GM12878 (cell line): ENCODE measurements around the gene TBC1D5. TPM values are rescaled to one million over a fixed set of nuclear protein-coding genes. Genes with fewer than 3 reads are reported as not detected.

Experiments
- ATAC-seq: fragments of 200-7000 bp; cut with Tn5 transposase; 3 replicates; pipeline ENCODE4 v1.9.1; 2020; ENCODE audit warnings: mild to moderate bottlenecking, moderate library complexity
- BruUV-seq: library from RNA; stranded (reverse); fragments of 400-500 nt; replicated peaks from 2 replicates; lab custom pipeline; 2021; lab: Mats Ljungman, UMichigan
- CTCF ChIA-PET: fragments of 300-600 bp; sonication (Branson Sonifier 250); formaldehyde crosslinking; extraction: SDS; loops from one replicate; lab custom pipeline; 2021; ENCODE audit warnings: inconsistent platforms; lab: Yijun Ruan, JAX
- POLR2A ChIA-PET: fragments of 350-600 bp; formaldehyde crosslinking; extraction: SDS; loops from one replicate; lab custom pipeline; 2021; ENCODE audit warnings: inconsistent platforms; lab: Charles Lee
- RAD21 ChIA-PET: fragments of 300-600 bp; sonication (Branson Sonifier 250); formaldehyde crosslinking; loops from one replicate; lab custom pipeline; 2023; ENCODE audit warnings: antibody characterized with exemption; ENCODE audit not compliant: unreplicated experiment; lab: Charles Lee
- SMC1A ChIA-PET: fragments of 300-600 bp; sonication (Branson Sonifier 250); formaldehyde crosslinking; loops from one replicate; lab custom pipeline; 2023; ENCODE audit not compliant: unreplicated experiment, uncharacterized antibody; lab: Charles Lee
- DNase-seq: peaks from one replicate; pipeline ENCODE4 v3.0.0-alpha.2; 2011; ENCODE audit warnings: low read depth, low spot score
- FAIRE-seq: peaks from 3 replicates; lab custom pipeline; 2011; peaks lifted over from hg19 to GRCh38; lab: Jason Lieb, UNC
- H2AFZ ChIP-seq: 2 replicates; pipeline ENCODE4 v1.6.0; 2011; ENCODE audit warnings: low read depth, low read length, control low read depth; ENCODE audit not compliant: control insufficient read depth
- H3K27ac ChIP-seq: 2 replicates; pipeline ENCODE4 v1.5.1; 2011; ENCODE audit warnings: control low read depth; ENCODE audit not compliant: control insufficient read depth, insufficient read depth
- H3K27me3 ChIP-seq, 2 experiments: replicated peaks in 1 of 2; 2 replicates each; pipeline versions ENCODE4 v1.6.0 to v1.6.1; 2011; ENCODE audit warnings: low read length in 1 of 2; ENCODE audit not compliant: control insufficient read depth in 2 of 2, insufficient read depth in 2 of 2
- H3K36me3 ChIP-seq, 2 experiments: 2 replicates each; pipeline ENCODE4 v1.5.1; 2011; ENCODE audit warnings: low read length in 1 of 2; ENCODE audit not compliant: control insufficient read depth in 2 of 2, insufficient read depth in 2 of 2
- H3K4me1 ChIP-seq: 2 replicates; pipeline ENCODE4 v1.6.1; 2011; ENCODE audit warnings: mild to moderate bottlenecking, low read length, moderate library complexity, mixed read lengths; ENCODE audit not compliant: control insufficient read depth, insufficient read depth
- H3K4me2 ChIP-seq: 2 replicates; pipeline ENCODE4 v1.6.0; 2011; ENCODE audit warnings: control low read depth; ENCODE audit not compliant: control insufficient read depth, insufficient read depth
- H3K4me3 ChIP-seq: fragments of 200-600 bp; sonication (generic); 2 replicates; pipeline ENCODE4 v1.5.1; 2016
- H3K79me2 ChIP-seq: 2 replicates; pipeline ENCODE4 v1.6.0; 2011; ENCODE audit warnings: low read length; ENCODE audit not compliant: control insufficient read depth, insufficient read depth
- H3K9ac ChIP-seq: 2 replicates; pipeline ENCODE4 v1.8.0; 2011; ENCODE audit warnings: low read length, control low read depth, mixed read lengths; ENCODE audit not compliant: control insufficient read depth, insufficient read depth
- H3K9me3 ChIP-seq: replicated peaks from 3 replicates; pipeline ENCODE4 v1.5.1; 2011; ENCODE audit warnings: mild to moderate bottlenecking, low read length; ENCODE audit not compliant: control insufficient read depth, insufficient read depth
- H4K20me1 ChIP-seq: 2 replicates; pipeline ENCODE4 v1.6.0; 2011; ENCODE audit not compliant: control insufficient read depth, insufficient read depth
- CREM ChIP-seq: IDR thresholded peaks from 2 replicates; pipeline ENCODE4 v1.6.1; 2014; ENCODE audit warnings: antibody characterized with exemption, low read depth
- IRF4 ChIP-seq: IDR thresholded peaks from 2 replicates; pipeline ENCODE4 v1.6.1; 2011; ENCODE audit warnings: low read depth, low read length
- NR2F1 ChIP-seq: fragments of 450-650 bp; conservative IDR thresholded peaks from 2 replicates; pipeline ENCODE4 v1.6.1; 2017; ENCODE audit warnings: mild to moderate bottlenecking
- RAD51 ChIP-seq: fragments of 450-650 bp; IDR thresholded peaks from 2 replicates; pipeline ENCODE4 v1.6.1; 2016; ENCODE audit warnings: moderate library complexity, mild to moderate bottlenecking, inconsistent platforms
- SP1 ChIP-seq: IDR thresholded peaks from one replicate; pipeline ENCODE4 v1.6.1; 2011; ENCODE audit warnings: low read depth, low read length
- TCF7 ChIP-seq: IDR thresholded peaks from 2 replicates; pipeline ENCODE4 v1.6.1; 2014; ENCODE audit warnings: antibody characterized with exemption, borderline replicate concordance
- ZNF217 ChIP-seq: fragments of 450-650 bp; IDR thresholded peaks from 2 replicates; pipeline ENCODE4 v1.6.1; 2017; ENCODE audit warnings: antibody characterized with exemption, mild to moderate bottlenecking
- in situ Hi-C: fragments of 300-500 bp; cut with MboI; formaldehyde crosslinking; loops from 9 replicates; pipeline ENCODE4 v1.14.3; 2018; ENCODE audit warnings: mixed read lengths
- intact Hi-C: fragments of 100-400 bp; cut with micrococcal nuclease; formaldehyde crosslinking; loops from one replicate; pipeline ENCODE4 v1.14.2; 2022; ENCODE audit not compliant: unreplicated experiment
- polyA plus RNA-seq, 11 experiments: library from polyadenylated mRNA; depleted of rRNA in 4 of 11; unstranded in 6 of 11; stranded (reverse) in 5 of 11; fragments of >200 nt; fragmentation: Nextera tagmentation in 4 of 11; fragmentation: Illumina TruSeq in 1 of 11; extraction: Ambion mirVana in 4 of 11; extraction: Trizol in 1 of 11; gene quantifications; 1 replicate in 1 of 11; 2 replicates in 10 of 11; pipeline versions ENCODE4 v1.2.1 to v1.2.3, GENCODE V29; 2011 to 2016; ENCODE audit warnings: inconsistent platforms in 2 of 11, missing spikeins in 2 of 11, low read depth in 1 of 11
- total RNA-seq, 4 experiments: library from RNA; depleted of rRNA in 3 of 4; stranded (reverse); fragments of >200 nt in 3 of 4; fragmentation: Illumina TruSeq in 1 of 4; extraction: Trizol in 1 of 4; gene quantifications; 2 replicates each; pipeline versions ENCODE4 v1.2.1 to v1.2.3, GENCODE V29; 2013 to 2021
- TF ChIP-seq, protein P1 (sequence below): IDR thresholded peaks from 2 replicates; pipeline ENCODE4 v1.6.1; 2011; ENCODE audit warnings: low read depth, low read length, improper control_type of control experiment, borderline replicate concordance
- TF ChIP-seq, protein P2 (sequence below): fragments of 450-650 bp; IDR thresholded peaks from 2 replicates; pipeline ENCODE4 v1.6.1; 2017; ENCODE audit warnings: borderline replicate concordance
- TF ChIP-seq, protein P3 (sequence below): fragments of 450-650 bp; IDR thresholded peaks from 2 replicates; pipeline ENCODE4 v1.6.1; 2016; ENCODE audit warnings: mild to moderate bottlenecking
- TF ChIP-seq, protein P4 (sequence below): fragments of 450-650 bp; IDR thresholded peaks from 2 replicates; pipeline ENCODE4 v1.6.1; 2014; ENCODE audit warnings: mild to moderate bottlenecking
- TF ChIP-seq, protein P5 (sequence below): fragments of 450-650 bp; formaldehyde crosslinking; IDR thresholded peaks from 2 replicates; pipeline ENCODE4 v1.4.0; 2022; ENCODE audit warnings: mild to moderate bottlenecking, moderate library complexity
- TF ChIP-seq, protein P6 (sequence below): IDR thresholded peaks from 2 replicates; pipeline ENCODE4 v1.6.1; 2011; ENCODE audit warnings: low read depth, mild to moderate bottlenecking, low read length, moderate library complexity, borderline replicate concordance; ENCODE audit errors: extremely low read depth

The TBC1D5 gene
- total and polyA plus RNA-seq, 10 of the 15 experiments (the other 5 are each of a cell fraction or from before 2014, with no cell fraction given) = 5.5 to 61.0 (median 43.8) TPM

DNA sequence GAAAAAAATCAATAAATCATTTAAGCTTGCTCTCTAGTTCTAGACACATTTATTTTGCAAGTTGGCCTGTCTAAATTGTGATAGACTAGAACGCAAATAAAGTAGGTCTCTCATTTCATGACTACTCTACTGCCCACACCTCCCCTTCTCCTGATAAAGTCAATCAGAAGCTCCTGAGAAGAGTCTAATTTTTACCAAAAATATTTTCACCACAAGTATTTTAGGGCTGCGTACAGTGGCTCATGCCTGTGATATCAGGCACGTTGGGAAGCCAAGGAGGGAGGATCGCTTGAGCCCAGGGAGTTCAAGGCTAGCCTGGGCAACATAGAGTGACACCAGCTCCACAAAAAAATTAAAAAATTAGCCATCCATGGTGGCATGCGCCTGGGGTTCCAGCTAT lies 136.5 kb downstream of the TBC1D5 start (continued):
- TF ChIP-seq, protein P1, sequence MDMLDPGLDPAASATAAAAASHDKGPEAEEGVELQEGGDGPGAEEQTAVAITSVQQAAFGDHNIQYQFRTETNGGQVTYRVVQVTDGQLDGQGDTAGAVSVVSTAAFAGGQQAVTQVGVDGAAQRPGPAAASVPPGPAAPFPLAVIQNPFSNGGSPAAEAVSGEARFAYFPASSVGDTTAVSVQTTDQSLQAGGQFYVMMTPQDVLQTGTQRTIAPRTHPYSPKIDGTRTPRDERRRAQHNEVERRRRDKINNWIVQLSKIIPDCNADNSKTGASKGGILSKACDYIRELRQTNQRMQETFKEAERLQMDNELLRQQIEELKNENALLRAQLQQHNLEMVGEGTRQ = no peak
- no peak for TF ChIP-seq SP1
- TF ChIP-seq, protein P2, sequence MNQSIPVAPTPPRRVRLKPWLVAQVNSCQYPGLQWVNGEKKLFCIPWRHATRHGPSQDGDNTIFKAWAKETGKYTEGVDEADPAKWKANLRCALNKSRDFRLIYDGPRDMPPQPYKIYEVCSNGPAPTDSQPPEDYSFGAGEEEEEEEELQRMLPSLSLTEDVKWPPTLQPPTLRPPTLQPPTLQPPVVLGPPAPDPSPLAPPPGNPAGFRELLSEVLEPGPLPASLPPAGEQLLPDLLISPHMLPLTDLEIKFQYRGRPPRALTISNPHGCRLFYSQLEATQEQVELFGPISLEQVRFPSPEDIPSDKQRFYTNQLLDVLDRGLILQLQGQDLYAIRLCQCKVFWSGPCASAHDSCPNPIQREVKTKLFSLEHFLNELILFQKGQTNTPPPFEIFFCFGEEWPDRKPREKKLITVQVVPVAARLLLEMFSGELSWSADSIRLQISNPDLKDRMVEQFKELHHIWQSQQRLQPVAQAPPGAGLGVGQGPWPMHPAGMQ = no peak
- TF ChIP-seq, protein P3, sequence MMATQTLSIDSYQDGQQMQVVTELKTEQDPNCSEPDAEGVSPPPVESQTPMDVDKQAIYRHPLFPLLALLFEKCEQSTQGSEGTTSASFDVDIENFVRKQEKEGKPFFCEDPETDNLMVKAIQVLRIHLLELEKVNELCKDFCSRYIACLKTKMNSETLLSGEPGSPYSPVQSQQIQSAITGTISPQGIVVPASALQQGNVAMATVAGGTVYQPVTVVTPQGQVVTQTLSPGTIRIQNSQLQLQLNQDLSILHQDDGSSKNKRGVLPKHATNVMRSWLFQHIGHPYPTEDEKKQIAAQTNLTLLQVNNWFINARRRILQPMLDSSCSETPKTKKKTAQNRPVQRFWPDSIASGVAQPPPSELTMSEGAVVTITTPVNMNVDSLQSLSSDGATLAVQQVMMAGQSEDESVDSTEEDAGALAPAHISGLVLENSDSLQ = no peak

DNA sequence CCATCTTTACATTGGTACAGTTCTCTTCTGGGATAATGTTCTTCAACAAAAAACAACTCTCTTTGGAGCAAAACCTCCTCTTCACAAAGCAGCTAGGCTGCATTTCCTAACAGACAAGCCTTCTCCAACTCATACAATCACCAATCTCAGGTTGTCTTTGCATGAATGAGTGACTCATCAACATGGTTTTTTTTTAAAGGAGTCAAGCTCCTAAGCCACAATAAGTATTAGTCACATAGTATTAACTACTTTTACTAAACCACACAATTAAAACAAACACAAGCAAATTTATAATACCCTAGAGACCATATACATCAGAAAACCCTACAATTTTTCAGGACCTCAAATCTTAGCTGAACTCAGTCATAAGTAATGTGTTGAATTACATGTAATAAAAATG lies 137.4 kb downstream of the TBC1D5 start:
- Histone ChIP-seq H3K79me2 (no peaks in the 10 kb centered on the region), H3K27me3 (no peaks in the 10 kb centered on the region), H3K4me3 (no peak overlapping the region), H4K20me1 (no peaks in the 10 kb centered on the region), H3K27ac (no peak overlapping the region), H3K36me3 (no peaks in the 10 kb centered on the region), H3K4me2 (no peak overlapping the region), H2AFZ (no peak overlapping the region), H3K9ac (no peak overlapping the region), H3K9me3 (no peaks in the 10 kb centered on the region; the same call in 2 of the 3 replicates), H3K4me1 (no peaks in the 10 kb centered on the region)
- FAIRE-seq (no peak), ATAC-seq (no peak), DNase-seq (no peak)
- intact Hi-C loops (no loop called here), in situ Hi-C loops (no loop called here)
- no peak for TF ChIP-seq NR2F1
- TF ChIP-seq RAD51 = no peak
- TF ChIP-seq, protein P4, sequence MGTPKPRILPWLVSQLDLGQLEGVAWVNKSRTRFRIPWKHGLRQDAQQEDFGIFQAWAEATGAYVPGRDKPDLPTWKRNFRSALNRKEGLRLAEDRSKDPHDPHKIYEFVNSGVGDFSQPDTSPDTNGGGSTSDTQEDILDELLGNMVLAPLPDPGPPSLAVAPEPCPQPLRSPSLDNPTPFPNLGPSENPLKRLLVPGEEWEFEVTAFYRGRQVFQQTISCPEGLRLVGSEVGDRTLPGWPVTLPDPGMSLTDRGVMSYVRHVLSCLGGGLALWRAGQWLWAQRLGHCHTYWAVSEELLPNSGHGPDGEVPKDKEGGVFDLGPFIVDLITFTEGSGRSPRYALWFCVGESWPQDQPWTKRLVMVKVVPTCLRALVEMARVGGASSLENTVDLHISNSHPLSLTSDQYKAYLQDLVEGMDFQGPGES = no peak
- TF ChIP-seq ZNF217 = no peak
- no peak for TF ChIP-seq IRF4
- TF ChIP-seq TCF7 = no peak
- TF ChIP-seq, protein P5, sequence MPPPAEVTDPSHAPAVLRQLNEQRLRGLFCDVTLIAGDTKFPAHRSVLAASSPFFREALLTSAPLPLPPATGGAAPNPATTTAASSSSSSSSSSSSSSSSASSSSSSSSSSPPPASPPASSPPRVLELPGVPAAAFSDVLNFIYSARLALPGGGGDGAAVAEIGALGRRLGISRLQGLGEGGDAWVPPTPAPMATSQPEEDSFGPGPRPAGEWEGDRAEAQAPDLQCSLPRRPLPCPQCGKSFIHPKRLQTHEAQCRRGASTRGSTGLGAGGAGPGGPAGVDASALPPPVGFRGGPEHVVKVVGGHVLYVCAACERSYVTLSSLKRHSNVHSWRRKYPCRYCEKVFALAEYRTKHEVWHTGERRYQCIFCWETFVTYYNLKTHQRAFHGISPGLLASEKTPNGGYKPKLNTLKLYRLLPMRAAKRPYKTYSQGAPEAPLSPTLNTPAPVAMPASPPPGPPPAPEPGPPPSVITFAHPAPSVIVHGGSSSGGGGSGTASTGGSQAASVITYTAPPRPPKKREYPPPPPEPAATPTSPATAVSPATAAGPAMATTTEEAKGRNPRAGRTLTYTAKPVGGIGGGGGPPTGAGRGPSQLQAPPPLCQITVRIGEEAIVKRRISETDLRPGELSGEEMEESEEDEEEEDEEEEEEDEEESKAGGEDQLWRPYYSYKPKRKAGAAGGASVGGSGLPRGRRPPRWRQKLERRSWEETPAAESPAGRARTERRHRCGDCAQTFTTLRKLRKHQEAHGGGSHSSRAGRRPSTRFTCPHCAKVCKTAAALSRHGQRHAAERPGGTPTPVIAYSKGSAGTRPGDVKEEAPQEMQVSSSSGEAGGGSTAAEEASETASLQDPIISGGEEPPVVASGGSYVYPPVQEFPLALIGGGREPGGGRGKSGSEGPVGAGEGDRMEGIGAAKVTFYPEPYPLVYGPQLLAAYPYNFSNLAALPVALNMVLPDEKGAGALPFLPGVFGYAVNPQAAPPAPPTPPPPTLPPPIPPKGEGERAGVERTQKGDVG (CRISPR knock-in tag) = no peak
- no peak for TF ChIP-seq CREM
- TF ChIP-seq, protein P6, sequence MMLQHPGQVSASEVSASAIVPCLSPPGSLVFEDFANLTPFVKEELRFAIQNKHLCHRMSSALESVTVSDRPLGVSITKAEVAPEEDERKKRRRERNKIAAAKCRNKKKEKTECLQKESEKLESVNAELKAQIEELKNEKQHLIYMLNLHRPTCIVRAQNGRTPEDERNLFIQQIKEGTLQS = no peak
- RAD21 ChIA-PET = no interaction called here
- POLR2A ChIA-PET = no interaction called here
- SMC1A ChIA-PET = interaction anchor here (1.6 kb wide), 2 partner anchors 9 to 13 kb away, joined by 3 to 4 read pairs; no protein-coding TSS in a partner anchor
- no TSS peak for BruUV-seq
- CTCF ChIA-PET = interaction anchor here (1.0 to 1.4 kb wide), 2 partner anchors 14 to 236 kb away, joined by 3 to 4 read pairs; no protein-coding TSS in a partner anchor
